ENCODE measurements around the gene IPO11. TPM values are rescaled to one million over a fixed set of nuclear protein-coding genes. Genes with fewer than 3 reads are reported as not detected.
A peak's percentile ranks its signal among the peaks of the same experiment; 100 is the strongest.

The IPO11 gene
- total RNA-seq, 1 experiment from 2014 or later = 36.6 TPM

DNA sequence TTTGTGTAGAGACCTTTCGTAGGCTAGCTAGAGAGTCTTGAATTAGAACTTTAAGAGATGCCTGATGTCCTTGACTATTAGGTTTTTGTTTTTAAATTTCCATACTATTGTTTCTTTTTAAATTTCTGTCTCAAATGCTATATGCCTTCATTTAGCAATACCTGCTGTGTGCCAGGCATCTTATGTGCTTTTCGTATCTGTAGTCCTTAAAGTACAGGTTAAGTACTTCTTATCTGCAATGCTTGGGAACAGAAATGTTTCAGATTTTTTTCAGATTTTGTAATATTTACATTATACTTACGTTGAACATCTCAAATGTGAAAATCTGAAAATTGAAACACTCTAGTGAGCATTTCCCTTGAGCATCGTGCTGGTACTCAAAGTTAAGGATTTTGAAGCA is 49.0 kb downstream of the IPO11 start:
- H3K36me3 Mint-ChIP-seq (ENCODE audit: insufficient read depth, unreplicated experiment) = peaks cover 11% of the 10 kb centered on the region
- no peak for DNase-seq (ENCODE audit: unreplicated experiment)
- intact Hi-C loops (cut with micrococcal nuclease) = no loop called here
- H3K4me3 Mint-ChIP-seq (ENCODE audit: unreplicated experiment) = no peak overlapping the region
- ChIA-PET CTCF (interaction anchor here (1.2 kb wide), 1 partner anchor 13 kb away, joined by 3 read pairs; no protein-coding TSS in a partner anchor), POLR2A (no interaction called here)
- no peaks in the 10 kb centered on the region for H3K4me1 Mint-ChIP-seq (ENCODE audit: insufficient read depth, unreplicated experiment)
- H3K27ac Mint-ChIP-seq (ENCODE audit: low read depth, unreplicated experiment) = no peak overlapping the region
- H3K9me3 Mint-ChIP-seq (ENCODE audit: unreplicated experiment) = no peaks in the 10 kb centered on the region
- H3K27me3 Mint-ChIP-seq (ENCODE audit: insufficient read depth, unreplicated experiment) = no peaks in the 10 kb centered on the region
- no TSS peak for BruUV-seq (replicated peaks)
- TF ChIP-seq, protein P1, sequence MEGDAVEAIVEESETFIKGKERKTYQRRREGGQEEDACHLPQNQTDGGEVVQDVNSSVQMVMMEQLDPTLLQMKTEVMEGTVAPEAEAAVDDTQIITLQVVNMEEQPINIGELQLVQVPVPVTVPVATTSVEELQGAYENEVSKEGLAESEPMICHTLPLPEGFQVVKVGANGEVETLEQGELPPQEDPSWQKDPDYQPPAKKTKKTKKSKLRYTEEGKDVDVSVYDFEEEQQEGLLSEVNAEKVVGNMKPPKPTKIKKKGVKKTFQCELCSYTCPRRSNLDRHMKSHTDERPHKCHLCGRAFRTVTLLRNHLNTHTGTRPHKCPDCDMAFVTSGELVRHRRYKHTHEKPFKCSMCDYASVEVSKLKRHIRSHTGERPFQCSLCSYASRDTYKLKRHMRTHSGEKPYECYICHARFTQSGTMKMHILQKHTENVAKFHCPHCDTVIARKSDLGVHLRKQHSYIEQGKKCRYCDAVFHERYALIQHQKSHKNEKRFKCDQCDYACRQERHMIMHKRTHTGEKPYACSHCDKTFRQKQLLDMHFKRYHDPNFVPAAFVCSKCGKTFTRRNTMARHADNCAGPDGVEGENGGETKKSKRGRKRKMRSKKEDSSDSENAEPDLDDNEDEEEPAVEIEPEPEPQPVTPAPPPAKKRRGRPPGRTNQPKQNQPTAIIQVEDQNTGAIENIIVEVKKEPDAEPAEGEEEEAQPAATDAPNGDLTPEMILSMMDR (IDR thresholded peaks at IDR 0.05; ENCODE audit: unreplicated experiment) = no peak

DNA sequence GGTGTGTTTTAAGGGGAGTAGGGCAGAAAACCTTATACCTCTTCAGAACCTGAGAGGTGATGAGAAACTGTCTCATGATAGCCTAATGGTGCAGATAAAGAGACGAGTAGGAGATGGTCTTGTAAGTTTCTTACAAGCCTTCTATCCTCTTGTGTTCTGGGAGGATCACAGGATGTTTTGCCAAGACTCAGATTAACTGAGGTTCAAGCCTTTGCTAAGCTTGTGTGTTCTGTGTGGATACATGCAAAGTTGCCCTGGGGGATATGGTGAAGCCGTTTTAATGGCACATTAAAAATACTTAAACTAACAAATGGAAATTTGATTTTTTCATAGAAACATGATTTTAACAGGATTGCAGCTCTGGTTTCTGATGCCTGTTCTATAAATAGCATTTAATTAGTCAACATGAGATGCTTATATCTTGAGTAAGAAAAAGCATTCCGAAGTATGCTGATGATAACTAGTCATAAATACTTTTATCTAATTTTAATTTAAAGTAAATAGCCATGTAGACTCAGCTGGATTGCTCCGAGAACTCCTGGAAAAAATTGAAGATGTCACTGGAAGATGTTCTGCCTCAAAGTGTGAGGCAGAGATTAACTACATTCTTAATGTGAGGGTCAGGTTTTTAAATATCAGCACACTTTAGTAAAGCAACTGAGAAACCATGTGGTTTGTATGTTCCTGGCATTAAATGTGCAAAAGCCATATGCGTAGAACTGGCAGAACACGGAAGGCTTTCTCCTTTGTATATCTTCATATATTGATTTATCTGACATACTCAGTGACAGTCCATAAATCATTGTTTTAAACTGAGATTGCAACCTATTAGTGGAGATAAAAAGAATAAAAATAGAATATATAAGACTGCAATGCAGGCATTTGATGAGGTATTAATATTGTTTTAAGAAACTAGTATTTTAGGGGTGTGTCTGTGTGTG is 53.7 kb downstream of the IPO11 start:
- intact Hi-C loops (cut with micrococcal nuclease) = no loop called here
- POLR2A ChIA-PET = interaction anchor here (1.2 to 1.9 kb wide), 2 partner anchors 9 to 63 kb away, joined by 3 to 4 read pairs; partner anchors contain the start of gene DIMT1
- CTCF ChIA-PET = interaction anchor here (0.8 to 2.9 kb wide), 6 partner anchors 9 to 313 kb away, joined by 3 to 9 read pairs (median 6); no protein-coding TSS in a partner anchor

GRCh38 chr5:62473209-62473608 is 60.6 kb downstream of the IPO11 start:
- intact Hi-C loops (cut with micrococcal nuclease) = no loop called here
- H3K27me3 Mint-ChIP-seq (ENCODE audit: insufficient read depth, unreplicated experiment) = no peaks in the 10 kb centered on the region
- H3K4me3 Mint-ChIP-seq (ENCODE audit: unreplicated experiment) = no peak overlapping the region
- DNase-seq (ENCODE audit: unreplicated experiment) = no peak
- peaks cover 6% of the 10 kb centered on the region for H3K4me1 Mint-ChIP-seq (ENCODE audit: insufficient read depth, unreplicated experiment)
- no peaks in the 10 kb centered on the region for H3K9me3 Mint-ChIP-seq (ENCODE audit: unreplicated experiment)
- POLR2A ChIA-PET = interaction anchor here (1.4 kb wide), 1 partner anchor 9 kb away, joined by 4 read pairs; no protein-coding TSS in a partner anchor
- TF ChIP-seq, protein P1 (IDR thresholded peaks at IDR 0.05; ENCODE audit: unreplicated experiment) = no peak
- no TSS peak for BruUV-seq (replicated peaks)
- no peak overlapping the region for H3K27ac Mint-ChIP-seq (ENCODE audit: low read depth, unreplicated experiment)
- CTCF ChIA-PET = interaction anchor here (0.5 to 1.9 kb wide), 3 partner anchors 13 to 305 kb away, joined by 3 to 7 read pairs (median 5); no protein-coding TSS in a partner anchor
- H3K36me3 Mint-ChIP-seq (ENCODE audit: insufficient read depth, unreplicated experiment) = peaks cover 21% of the 10 kb centered on the region

More for the DNA sequence above, 53.7 kb downstream of the IPO11 start:
- no peaks in the 10 kb centered on the region for H3K9me3 Mint-ChIP-seq (ENCODE audit: unreplicated experiment)
- DNase-seq (ENCODE audit: unreplicated experiment) = no peak
- BruUV-seq (replicated peaks) = no TSS peak
- no peaks in the 10 kb centered on the region for H3K27me3 Mint-ChIP-seq (ENCODE audit: insufficient read depth, unreplicated experiment)
- TF ChIP-seq, protein P1 (IDR thresholded peaks at IDR 0.05; ENCODE audit: unreplicated experiment) = no peak
- no peak overlapping the region for H3K27ac Mint-ChIP-seq (ENCODE audit: low read depth, unreplicated experiment)
- no peaks in the 10 kb centered on the region for H3K4me1 Mint-ChIP-seq (ENCODE audit: insufficient read depth, unreplicated experiment)
- peaks cover 20% of the 10 kb centered on the region for H3K36me3 Mint-ChIP-seq (ENCODE audit: insufficient read depth, unreplicated experiment)
- no peak overlapping the region for H3K4me3 Mint-ChIP-seq (ENCODE audit: unreplicated experiment)

DNA sequence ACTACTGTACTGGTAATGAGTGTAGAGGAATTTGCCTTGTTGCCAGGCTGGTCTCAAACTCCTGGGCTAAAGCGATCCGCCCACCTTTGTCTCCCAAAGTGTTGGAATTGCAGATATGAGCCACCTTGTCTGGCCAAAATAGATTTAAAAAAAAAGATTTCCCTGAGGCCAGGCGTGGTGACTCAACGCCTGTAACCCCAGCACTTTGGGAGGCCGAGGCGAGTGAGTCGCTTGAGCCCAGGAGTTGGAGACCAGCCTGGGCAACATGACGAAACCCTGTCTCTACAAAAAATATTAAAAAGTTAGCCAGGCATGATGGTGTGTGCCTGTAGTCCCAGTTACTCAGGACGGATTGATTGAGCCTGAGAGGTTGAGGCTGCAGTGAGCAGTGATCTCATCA is 62.5 kb downstream of the IPO11 start:
- Mint-ChIP-seq H3K36me3 (ENCODE audit: insufficient read depth, unreplicated experiment) (peaks cover 17% of the 10 kb centered on the region), H3K4me3 (ENCODE audit: unreplicated experiment) (no peak overlapping the region), H3K27ac (ENCODE audit: low read depth, unreplicated experiment) (peak overlapping the region; percentile 30), H3K27me3 (ENCODE audit: insufficient read depth, unreplicated experiment) (no peaks in the 10 kb centered on the region), H3K4me1 (ENCODE audit: insufficient read depth, unreplicated experiment) (peaks cover 6% of the 10 kb centered on the region), H3K9me3 (ENCODE audit: unreplicated experiment) (no peaks in the 10 kb centered on the region)
- intact Hi-C loops (cut with micrococcal nuclease) = no loop called here
- peak; percentile 88 for DNase-seq (ENCODE audit: unreplicated experiment)
- POLR2A ChIA-PET = no interaction called here
- TF ChIP-seq, protein P1 (IDR thresholded peaks at IDR 0.05; ENCODE audit: unreplicated experiment) = no peak
- no TSS peak for BruUV-seq (replicated peaks)
- CTCF ChIA-PET = interaction anchor here (0.8 to 1.2 kb wide), 4 partner anchors 13 to 17 kb away, joined by 3 to 5 read pairs (median 4); no protein-coding TSS in a partner anchor

Measured in MCF 10A (cell line).